ENCODE measurements around the gene SAFB.
A peak's percentile ranks its signal among the peaks of the same experiment; 100 is the strongest.
"Not testable (repeated sequence)": the region's sequence is repeated elsewhere in the genome, so short reads cannot be mapped to it uniquely, and the experiment has no call there.

SAFB gene

GRCh38 chr19:5595745-5596144 is 27.1 kb upstream of the SAFB start:
- no peak for DNase-seq

GRCh38 chr19:5600797-5601196 is 22.1 kb upstream of the SAFB start:
- DNase-seq: no peak

GRCh38 chr19:5603626-5604025 is 19.3 kb upstream of the SAFB start:
- DNase-seq: no peak

GRCh38 chr19:5605362-5605761 is 17.5 kb upstream of the SAFB start:
- no peak for DNase-seq

GRCh38 chr19:5607318-5608275 is 15.3 kb upstream of the SAFB start:
- DNase-seq: no peak

- no peak for DNase-seq
Measured at GRCh38 chr19:5608291-5608690, 14.6 kb upstream of the SAFB start.

- not testable (repeated sequence) for DNase-seq
Measured at GRCh38 chr19:5608766-5609165, 14.1 kb upstream of the SAFB start.

GRCh38 chr19:5609881-5610448 is 12.9 kb upstream of the SAFB start:
- no peak for DNase-seq

- DNase-seq: peak in 1 of 2 experiments; percentile 29
Measured at GRCh38 chr19:5612891-5613865, 9.7 kb upstream of the SAFB start.

GRCh38 chr19:5615756-5616327 is 7.0 kb upstream of the SAFB start:
- no peak for DNase-seq

- DNase-seq: no peak
Measured at GRCh38 chr19:5617080-5617479, 5.8 kb upstream of the SAFB start.

- DNase-seq: no peak
Measured at GRCh38 chr19:5618591-5618990, 4.3 kb upstream of the SAFB start.

- no peak for DNase-seq
Measured at GRCh38 chr19:5619946-5620345, 2.9 kb upstream of the SAFB start.

- DNase-seq: peak in 1 of 2 experiments; percentile 34
Measured at GRCh38 chr19:5621311-5621944, 1.5 kb upstream of the SAFB start.

GRCh38 chr19:5621945-5622464 is 878 bp upstream of the SAFB start:
- DNase-seq: no peak

- DNase-seq: peak in 1 of 2 experiments; percentile 21
Measured at GRCh38 chr19:5623397-5624017, 624 bp downstream of the SAFB start.

GRCh38 chr19:5624018-5624663 is 1.3 kb downstream of the SAFB start:
- peak in 1 of 2 experiments; percentile 25 for DNase-seq

- peak in 1 of 2 experiments; percentile 27 for DNase-seq
Measured at GRCh38 chr19:5624741-5625278, 1.9 kb downstream of the SAFB start.

GRCh38 chr19:5625641-5626040 is 2.8 kb downstream of the SAFB start:
- DNase-seq: no peak

- peak; percentile 96 to 97 for DNase-seq
Measured at GRCh38 chr19:5627395-5627904, 4.6 kb downstream of the SAFB start.

Data from NCI-H524 (cell line).